IPS-15b (cell line): Measurements from ENCODE around the gene GCNT1.
"Not testable (repeated sequence)": the region's sequence is repeated elsewhere in the genome, so short reads cannot be mapped to it uniquely, and the experiment has no call there.

Source experiments
- H3K27me3 ChIP-seq: one replicate; pipeline ENCODE4 v1.6.1; 2013; ENCODE audit warnings: low read length; ENCODE audit not compliant: control insufficient read depth, insufficient read depth
- H3K36me3 ChIP-seq: one replicate; pipeline ENCODE4 v1.6.1; 2013; ENCODE audit warnings: low read length; ENCODE audit not compliant: control insufficient read depth, insufficient read depth
- H3K4me1 ChIP-seq: one replicate; pipeline ENCODE4 v1.6.1; 2013; ENCODE audit warnings: mild to moderate bottlenecking, low read length; ENCODE audit not compliant: control insufficient read depth, insufficient read depth
- H3K4me3 ChIP-seq: one replicate; pipeline ENCODE4 v1.5.1; 2013; ENCODE audit warnings: low read depth, low read length
- H3K9ac ChIP-seq: one replicate; pipeline ENCODE4 v1.6.1; 2013; ENCODE audit warnings: low read depth, mild to moderate bottlenecking, low read length
- H3K9me3 ChIP-seq: one replicate; pipeline ENCODE4 v1.6.1; 2013; ENCODE audit warnings: mild to moderate bottlenecking, low read length; ENCODE audit not compliant: control insufficient read depth, insufficient read depth

Gene GCNT1

DNA sequence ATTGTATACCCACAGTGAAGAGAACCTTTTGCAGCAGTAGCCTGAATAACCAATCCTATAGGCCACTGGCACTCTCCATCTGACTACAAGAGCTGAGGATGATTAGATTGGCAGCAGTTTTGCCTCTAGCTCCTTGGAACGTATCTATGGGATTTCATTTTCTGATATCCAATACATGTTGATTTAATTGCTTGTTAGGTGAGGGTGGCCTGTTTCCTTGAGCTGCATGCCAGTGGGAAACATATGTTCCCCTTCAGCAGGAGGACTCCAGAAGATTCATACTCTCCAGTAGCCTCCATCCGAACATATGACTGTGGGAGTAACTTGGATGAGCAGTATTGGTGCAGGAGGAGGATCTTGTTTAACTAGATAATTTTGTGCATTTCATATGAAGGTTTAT lies 51.5 kb downstream of the GCNT1 start:
- Histone ChIP-seq H3K9ac (no peak overlapping the region), H3K4me1 (no peaks in the 10 kb centered on the region), H3K9me3 (no peaks in the 10 kb centered on the region), H3K4me3 (no peak overlapping the region), H3K27me3 (no peaks in the 10 kb centered on the region), H3K36me3 (no peaks in the 10 kb centered on the region)

GRCh38 chr9:76512826-76513225 lies 53.8 kb downstream of the GCNT1 start:
- no peak overlapping the region for H3K4me3 ChIP-seq
- no peaks in the 10 kb centered on the region for H3K27me3 ChIP-seq
- H3K9me3 ChIP-seq, result no peaks in the 10 kb centered on the region
- H3K9ac ChIP-seq, result no peak overlapping the region
- H3K36me3 ChIP-seq, result no peaks in the 10 kb centered on the region
- no peaks in the 10 kb centered on the region for H3K4me1 ChIP-seq

- Histone ChIP-seq H3K9me3 (no peaks in the 10 kb centered on the region), H3K4me1 (no peaks in the 10 kb centered on the region), H3K9ac (no peak overlapping the region), H3K36me3 (no peaks in the 10 kb centered on the region), H3K4me3 (no peak overlapping the region), H3K27me3 (no peaks in the 10 kb centered on the region)
These were observed 57.4 kb downstream of the GCNT1 start for GRCh38 chr9:76516350-76516749.

DNA sequence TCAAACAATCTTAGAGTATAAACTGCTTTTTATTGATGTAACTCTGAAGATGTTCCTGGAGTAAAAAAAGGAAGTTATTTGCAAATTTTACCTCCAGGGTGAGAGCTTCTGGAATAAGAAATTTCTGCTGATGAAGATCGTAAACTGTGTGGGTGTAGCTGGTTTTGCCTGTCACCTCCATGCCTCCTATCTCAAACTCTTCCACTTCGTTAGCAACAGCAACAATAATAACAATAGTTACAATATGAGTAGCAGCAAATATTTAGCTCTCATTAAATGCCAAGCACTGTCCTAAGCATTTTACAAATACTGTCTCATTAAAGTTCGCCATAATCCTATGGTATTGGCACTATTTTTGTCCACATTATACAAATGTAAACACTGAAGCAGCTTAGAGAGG lies 57.9 kb downstream of the GCNT1 start:
- H3K9ac ChIP-seq, result no peak overlapping the region
- no peaks in the 10 kb centered on the region for H3K27me3 ChIP-seq
- H3K36me3 ChIP-seq, result no peaks in the 10 kb centered on the region
- no peak overlapping the region for H3K4me3 ChIP-seq
- H3K9me3 ChIP-seq, result no peaks in the 10 kb centered on the region
- H3K4me1 ChIP-seq, result no peaks in the 10 kb centered on the region

- Histone ChIP-seq H3K4me1 (no peaks in the 10 kb centered on the region), H3K9ac (no peak overlapping the region), H3K36me3 (no peaks in the 10 kb centered on the region), H3K9me3 (no peaks in the 10 kb centered on the region), H3K4me3 (no peak overlapping the region), H3K27me3 (no peaks in the 10 kb centered on the region)
These were observed 60.3 kb downstream of the GCNT1 start for GRCh38 chr9:76519075-76519835.

- no peaks in the 10 kb centered on the region for H3K27me3 ChIP-seq
- H3K36me3 ChIP-seq, result no peaks in the 10 kb centered on the region
- no peak overlapping the region for H3K9ac ChIP-seq
- no peaks in the 10 kb centered on the region for H3K4me1 ChIP-seq
- H3K9me3 ChIP-seq, result no peaks in the 10 kb centered on the region
- H3K4me3 ChIP-seq, result no peak overlapping the region
These were observed 62.3 kb downstream of the GCNT1 start for GRCh38 chr9:76521244-76521681.

DNA sequence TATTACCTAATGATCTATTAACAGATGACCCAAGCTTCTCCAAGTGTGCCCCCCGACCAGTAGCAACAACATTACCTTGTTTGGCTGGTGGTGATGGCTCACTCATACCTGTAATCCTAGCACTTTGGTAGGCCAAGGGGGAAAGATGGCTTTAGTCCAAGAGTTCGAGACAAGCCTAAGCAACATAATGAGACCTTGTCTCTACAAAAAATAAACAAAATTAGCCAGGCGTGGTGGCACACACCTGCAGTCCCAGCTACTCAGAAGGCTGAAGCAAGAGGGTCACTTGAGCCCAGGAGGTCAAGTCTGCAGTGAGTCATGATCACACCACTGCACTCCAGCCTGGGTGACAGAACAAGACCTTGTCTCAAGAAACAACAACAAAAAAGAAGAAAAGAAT lies 62.9 kb downstream of the GCNT1 start:
- no peaks in the 10 kb centered on the region for H3K36me3 ChIP-seq
- no peaks in the 10 kb centered on the region for H3K27me3 ChIP-seq
- H3K4me3 ChIP-seq, result no peak overlapping the region
- H3K9me3 ChIP-seq, result no peaks in the 10 kb centered on the region
- H3K4me1 ChIP-seq, result no peaks in the 10 kb centered on the region
- H3K9ac ChIP-seq, result no peak overlapping the region

- not testable (repeated sequence) for H3K9ac ChIP-seq, H3K27me3 ChIP-seq, H3K36me3 ChIP-seq, H3K9me3 ChIP-seq, H3K4me1 ChIP-seq, H3K4me3 ChIP-seq
These were observed 64.7 kb downstream of the GCNT1 start for GRCh38 chr9:76523617-76524200.

- H3K9me3 ChIP-seq, result no peaks in the 10 kb centered on the region
- no peaks in the 10 kb centered on the region for H3K36me3 ChIP-seq
- no peaks in the 10 kb centered on the region for H3K4me1 ChIP-seq
- no peak overlapping the region for H3K9ac ChIP-seq
- H3K4me3 ChIP-seq, result no peak overlapping the region
- H3K27me3 ChIP-seq, result no peaks in the 10 kb centered on the region
These were observed 66.2 kb downstream of the GCNT1 start for GRCh38 chr9:76525196-76525595.

- Histone ChIP-seq H3K4me3 (no peak overlapping the region), H3K9ac (no peak overlapping the region), H3K4me1 (no peaks in the 10 kb centered on the region), H3K27me3 (no peaks in the 10 kb centered on the region), H3K36me3 (no peaks in the 10 kb centered on the region), H3K9me3 (no peaks in the 10 kb centered on the region)
These were observed 67.0 kb downstream of the GCNT1 start for GRCh38 chr9:76526026-76526425.

- Histone ChIP-seq H3K9me3 (no peaks in the 10 kb centered on the region), H3K36me3 (no peaks in the 10 kb centered on the region), H3K4me3 (no peak overlapping the region), H3K9ac (no peak overlapping the region), H3K4me1 (peaks cover 1% of the 10 kb centered on the region), H3K27me3 (no peaks in the 10 kb centered on the region)
These were observed 69.1 kb downstream of the GCNT1 start for GRCh38 chr9:76528056-76528455.

GRCh38 chr9:76528642-76529190 lies 69.7 kb downstream of the GCNT1 start:
- Histone ChIP-seq H3K27me3 (no peaks in the 10 kb centered on the region), H3K36me3 (no peaks in the 10 kb centered on the region), H3K4me3 (no peak overlapping the region), H3K9me3 (no peaks in the 10 kb centered on the region), H3K4me1 (peaks cover 2% of the 10 kb centered on the region), H3K9ac (no peak overlapping the region)
